GM21723 (cell line): Measurements from ENCODE around the gene ENDOV.

Experiments
- ATAC-seq: cut with Tn5 transposase; IDR thresholded peaks from one replicate; pipeline ENCODE4 v1.9.1; 2021; ENCODE audit warnings: mild to moderate bottlenecking, moderate library complexity; ENCODE audit not compliant: unreplicated experiment

The ENDOV gene

DNA sequence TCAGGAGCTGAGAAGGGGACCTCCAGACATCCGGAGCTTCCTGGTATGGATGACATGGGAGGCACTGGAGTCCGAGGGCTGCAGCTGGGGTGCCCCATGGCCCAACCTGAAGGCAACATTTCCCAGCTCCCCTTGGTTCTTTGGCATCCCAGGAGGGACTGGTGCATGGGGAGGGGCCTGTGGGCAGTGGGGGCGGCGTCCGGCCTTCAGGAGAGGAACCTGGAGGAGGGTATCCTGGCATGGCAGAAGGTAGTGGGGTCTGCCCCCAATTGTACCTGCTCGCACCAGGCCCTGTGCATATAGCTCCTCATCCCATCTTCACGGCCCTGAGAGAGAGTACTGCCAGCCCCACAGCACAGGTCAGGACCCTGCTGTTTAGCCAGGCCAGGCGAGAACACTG is 49.5 kb downstream of the ENDOV start:
- no peak for ATAC-seq

DNA sequence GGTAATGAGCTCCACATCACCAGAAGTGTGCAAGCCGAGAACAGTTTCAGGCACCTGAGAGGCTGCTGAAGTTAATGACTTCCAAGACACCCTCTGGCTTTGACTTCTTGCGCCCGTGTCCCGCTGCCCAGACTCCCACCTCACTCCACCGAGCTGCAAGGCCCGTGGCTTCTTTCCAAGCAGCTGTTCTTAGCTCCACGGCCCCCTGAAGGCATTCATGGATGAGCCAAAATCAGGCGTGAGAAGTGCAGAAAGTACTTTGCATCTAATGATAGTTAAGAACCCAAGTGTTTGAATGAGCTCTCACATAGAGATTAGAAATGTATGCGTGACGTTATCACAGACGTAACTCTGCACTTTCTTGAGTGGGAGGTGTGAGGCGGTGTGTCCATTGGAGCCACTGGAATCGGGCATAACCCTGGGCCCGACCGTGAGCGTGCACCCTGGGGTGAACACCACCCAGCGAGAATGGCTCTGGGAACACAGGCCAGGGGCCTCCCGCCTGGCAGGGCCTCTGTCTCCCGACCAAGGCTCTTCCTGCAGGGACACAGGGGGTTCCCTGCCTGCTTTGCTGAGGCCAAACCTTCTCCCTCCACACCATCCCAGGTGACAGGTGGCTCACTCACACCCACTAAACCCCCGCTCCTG is 50.5 kb downstream of the ENDOV start:
- ATAC-seq: no peak

GRCh38 chr17:80466188-80466705 is 51.3 kb downstream of the ENDOV start:
- no peak for ATAC-seq

GRCh38 chr17:80468242-80468641 is 53.3 kb downstream of the ENDOV start:
- ATAC-seq: no peak

GRCh38 chr17:80468781-80469493 is 54.0 kb downstream of the ENDOV start:
- no peak for ATAC-seq

DNA sequence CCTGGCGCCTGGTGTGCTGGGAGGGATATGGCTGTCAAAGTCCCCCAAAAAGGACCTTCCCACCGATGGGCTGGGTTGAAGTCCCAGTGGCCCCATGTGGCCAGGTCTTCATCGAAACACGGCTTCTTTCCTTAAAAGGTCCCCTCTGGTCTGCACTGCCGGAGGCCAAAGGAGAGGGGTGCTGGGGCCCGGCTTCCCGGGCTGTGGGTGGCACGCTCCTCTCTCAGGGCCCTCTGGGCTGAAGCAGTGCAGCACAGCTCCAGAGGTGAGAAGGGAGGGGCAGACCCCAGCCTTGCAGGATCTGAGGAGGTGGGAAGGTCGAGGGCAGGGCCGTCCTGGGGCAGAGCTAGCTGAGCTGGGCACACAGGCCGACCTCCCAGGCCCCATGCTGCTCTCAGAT is 54.7 kb downstream of the ENDOV start:
- ATAC-seq: no peak

DNA sequence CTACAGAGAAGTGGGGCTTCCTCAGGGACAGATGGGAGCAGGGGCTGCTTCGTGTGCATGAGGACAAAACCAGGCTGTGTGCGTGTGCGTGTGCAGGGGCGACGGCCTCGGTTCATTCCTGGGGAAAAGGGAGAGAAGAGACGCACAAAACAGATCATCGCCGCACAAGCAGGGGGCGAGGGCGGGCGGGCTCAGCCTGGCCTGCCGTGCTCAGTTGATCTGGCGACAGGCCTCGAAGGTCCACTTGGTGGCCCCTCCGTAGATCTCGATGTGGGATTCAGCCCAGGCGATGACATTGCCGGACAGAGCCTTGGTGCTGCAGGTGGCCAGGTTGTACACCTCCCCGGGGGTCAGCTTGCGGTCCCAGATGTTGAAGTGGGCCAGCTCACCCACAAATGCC is 55.6 kb downstream of the ENDOV start:
- no peak for ATAC-seq

GRCh38 chr17:80471922-80472321 is 57.0 kb downstream of the ENDOV start:
- no peak for ATAC-seq

DNA sequence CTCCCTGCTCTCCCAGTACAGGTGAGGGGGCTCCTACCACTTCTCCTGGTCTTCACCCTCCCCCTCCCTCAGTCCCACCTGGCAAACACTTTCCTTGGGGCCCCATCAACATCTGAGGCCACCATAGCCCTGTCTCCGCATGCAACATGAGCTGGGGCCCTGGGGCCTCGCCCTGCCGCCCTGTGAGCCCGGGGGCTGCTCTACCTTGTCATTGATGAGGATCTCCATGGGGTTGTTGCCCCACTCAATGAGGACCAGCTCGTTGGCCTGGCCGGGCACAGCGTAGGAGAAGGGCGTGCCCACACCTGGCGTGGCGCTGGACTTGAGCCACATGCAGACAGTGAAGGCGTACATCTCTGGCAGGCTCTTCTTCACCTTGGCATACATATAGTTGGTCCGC is 58.0 kb downstream of the ENDOV start:
- no peak for ATAC-seq

- no peak for ATAC-seq
Observed at GRCh38 chr17:80473701-80474100, 58.7 kb downstream of the ENDOV start.

DNA sequence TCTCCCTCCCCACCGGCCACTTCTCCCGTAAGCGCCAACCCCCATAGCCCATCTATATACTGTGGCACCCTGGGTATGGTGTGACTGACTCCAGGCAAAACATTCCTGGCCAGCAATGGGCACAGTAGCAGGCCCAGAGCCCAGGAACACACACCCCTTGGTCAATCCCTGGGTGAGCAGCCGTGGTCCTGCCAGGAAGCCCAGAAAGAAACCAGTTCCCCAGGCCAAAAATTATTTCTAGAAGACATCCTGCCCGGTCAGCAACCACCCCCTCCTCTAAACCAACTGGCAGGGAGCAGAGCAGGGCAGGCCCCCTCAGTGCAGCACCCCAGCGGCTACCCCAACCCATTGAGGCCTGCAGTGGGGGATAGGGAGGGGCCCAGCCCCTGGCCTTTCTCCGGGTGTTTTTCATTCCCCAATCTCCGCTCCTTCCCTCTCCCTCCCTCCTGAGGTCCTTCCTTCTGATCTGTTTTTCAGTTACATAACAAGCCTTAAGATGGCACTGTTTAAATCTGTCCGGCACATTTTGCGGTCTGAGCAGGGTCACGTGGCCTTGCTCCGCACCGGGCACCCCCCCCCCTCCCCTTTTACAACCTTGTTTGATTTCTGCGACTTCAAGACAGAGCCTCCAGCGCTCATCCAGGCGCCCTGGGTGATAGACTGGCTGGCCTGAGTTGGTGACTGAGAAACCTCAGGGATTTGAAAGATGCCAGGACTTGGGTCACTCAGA is 59.4 kb downstream of the ENDOV start:
- no peak for ATAC-seq

- ATAC-seq: no peak
Observed at GRCh38 chr17:80474961-80475909, 60.3 kb downstream of the ENDOV start.

DNA sequence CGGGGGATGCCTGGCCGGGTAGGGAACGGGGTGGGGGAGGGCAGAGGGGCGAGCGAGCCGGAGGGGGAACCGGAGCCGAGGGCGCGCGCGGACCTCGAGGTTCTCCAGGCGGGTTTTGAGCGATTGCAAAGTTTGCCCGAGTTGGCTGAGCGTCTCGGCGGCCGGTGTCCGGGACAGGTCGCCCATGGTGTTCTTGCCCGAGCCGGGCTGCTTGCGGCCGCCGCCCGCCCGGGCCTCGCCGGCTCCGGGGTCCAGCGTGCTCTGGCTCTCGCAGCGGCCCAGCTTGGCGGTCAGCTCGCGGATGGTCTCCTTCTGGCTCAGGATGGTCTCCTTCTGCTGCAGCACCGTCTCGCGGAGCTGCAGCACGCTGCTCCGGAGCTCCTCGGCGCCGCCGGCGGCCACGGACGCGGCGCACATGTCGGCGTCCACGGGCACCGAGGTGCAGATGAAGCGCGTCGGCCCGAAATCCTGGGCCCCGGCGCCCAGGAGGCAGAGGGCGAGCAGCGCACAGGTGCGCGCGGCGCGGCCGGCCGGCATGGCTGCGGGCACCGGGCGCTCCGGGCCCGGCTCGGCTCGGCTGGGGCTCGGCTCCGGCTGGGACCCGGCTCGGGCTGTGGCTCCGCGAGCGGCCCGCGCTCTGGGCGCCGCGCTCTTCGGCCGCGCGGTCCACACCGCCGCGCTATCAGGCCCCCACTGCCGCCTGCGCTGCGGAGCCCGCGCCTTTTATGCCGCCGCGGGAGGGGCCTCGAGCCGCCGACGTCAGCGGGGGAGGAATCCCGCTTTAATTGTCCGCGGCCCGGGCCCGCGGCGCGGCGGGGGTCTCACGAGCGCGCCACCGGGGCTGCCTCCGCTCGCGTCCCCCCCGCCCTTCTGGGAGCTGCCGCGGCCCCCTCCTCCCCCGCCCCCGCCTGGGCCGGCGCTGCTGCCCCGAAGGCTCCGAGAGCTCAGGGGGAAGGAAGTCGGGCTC is 61.2 kb downstream of the ENDOV start, which contains the start of gene NPTX1:
Gene NPTX1, minus strand, starts transcription at position 698 of the 967 bp plus-strand sequence. Its CDS starts 161 bp downstream, at position 537.
- ATAC-seq: no peak

DNA sequence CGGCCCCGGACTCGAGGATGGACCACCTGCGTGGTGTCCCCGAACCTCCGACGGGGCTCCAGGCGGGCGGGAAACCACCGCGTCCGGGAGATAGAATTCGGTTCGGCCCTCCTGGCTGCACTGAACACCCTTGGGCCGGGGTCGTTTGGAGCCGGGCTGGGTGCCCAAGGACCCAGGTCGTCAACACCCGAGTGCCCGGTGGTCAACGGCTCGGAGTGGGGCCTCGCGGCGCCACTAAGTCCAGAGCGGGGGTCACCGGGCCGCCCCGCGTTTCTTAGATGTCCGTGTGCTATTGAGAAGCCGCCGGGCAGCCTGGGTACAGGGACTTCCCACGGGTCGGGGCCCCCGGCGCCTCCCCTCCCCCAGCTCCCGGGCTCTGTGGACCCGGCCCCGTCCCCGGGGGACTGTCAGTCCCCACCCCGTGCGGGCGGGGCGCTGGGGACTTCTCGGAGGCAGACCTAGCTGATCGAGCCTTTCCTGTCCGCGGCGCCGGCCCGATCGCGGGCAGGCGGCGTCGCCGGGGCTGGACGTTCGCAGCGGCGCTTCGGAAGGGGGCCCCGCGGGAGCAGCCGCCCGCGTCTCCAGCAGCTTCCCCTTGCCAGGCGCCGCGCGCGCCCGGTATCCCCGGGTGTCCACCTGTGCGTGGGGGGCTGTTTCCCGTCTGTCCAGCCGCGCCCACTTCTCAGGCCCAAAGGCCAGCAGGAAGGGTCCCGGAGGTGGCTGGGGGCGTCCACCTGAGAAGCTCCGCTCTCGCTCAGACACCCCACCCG is 62.1 kb downstream of the ENDOV start:
- ATAC-seq: no peak

- ATAC-seq: no peak
Observed at GRCh38 chr17:80477647-80478478, 62.9 kb downstream of the ENDOV start.

DNA sequence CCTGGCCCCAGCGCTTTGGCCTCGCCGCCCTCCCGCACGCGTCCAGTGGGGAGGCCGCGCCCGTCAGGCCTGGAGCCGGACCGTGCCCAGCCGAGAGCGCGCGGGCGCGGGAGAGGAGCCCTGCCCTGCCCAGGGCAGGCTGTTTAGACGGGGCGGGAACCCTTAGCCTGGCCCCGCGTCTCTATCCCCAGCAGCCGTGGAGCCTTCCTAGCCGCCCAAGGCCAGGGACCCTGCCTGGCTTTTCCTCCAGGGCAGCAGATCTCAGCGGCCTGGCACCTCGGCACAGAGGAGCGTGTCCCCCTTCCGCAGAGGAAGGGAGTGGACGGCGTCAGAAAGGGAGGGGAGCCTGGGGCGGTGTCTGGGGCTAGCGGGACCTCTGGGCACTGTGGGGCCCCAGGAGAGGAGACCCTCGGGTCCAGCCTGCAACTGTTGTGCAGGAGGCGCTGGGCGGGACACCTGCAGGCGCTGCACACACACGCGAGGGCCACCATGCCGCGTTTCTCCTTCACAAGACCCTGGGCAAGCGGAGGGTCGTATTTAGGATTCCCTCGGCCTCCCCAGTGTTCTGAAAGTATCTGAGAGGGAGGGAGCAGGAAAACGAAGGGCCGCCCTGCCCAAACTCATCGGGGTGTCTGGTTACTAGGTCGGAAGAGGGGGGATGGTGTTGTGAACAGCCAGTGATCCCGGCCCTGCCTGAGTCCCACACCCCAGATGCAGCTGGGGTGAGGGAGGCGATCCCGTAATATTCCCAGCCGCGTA is 63.7 kb downstream of the ENDOV start:
- ATAC-seq: no peak

DNA sequence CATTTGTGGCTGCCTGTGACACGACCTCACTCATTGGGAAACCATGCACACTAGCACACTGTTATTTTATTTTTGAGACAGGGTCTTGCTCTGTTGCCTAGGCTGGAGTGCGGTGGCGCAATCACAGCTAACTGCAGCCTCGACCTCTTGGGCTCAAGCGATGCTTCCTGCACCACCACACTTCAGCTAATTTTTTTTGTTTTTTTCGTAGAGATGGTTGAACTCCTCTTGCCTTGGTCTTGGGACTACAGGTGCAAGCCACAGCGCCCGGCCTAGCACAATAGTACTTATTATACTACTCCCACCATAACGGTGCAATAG is 64.2 kb downstream of the ENDOV start:
- no peak for ATAC-seq
